ENCODE results near the gene RPTOR.

DNA sequence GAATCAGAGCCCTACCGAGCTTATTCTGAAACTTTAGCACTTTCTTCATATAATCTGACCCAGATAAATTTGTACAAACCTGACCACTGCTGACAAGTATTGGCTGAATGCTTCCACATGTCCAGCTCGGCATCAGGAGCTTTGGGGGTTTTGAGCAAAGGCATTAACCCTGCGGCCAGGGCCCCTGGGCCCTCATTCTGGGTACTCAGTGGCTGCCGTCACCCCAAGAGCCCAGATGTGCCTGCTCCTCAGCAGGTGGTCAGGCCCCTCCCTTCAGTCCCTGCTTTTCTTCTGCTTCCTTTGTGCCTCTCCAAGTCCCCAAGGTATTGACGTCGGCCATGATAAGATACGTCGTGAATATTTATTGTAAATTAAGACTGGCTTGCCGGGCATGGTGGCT lies 399.7 kb downstream of the RPTOR start:
- TF ChIP-seq, protein P1, sequence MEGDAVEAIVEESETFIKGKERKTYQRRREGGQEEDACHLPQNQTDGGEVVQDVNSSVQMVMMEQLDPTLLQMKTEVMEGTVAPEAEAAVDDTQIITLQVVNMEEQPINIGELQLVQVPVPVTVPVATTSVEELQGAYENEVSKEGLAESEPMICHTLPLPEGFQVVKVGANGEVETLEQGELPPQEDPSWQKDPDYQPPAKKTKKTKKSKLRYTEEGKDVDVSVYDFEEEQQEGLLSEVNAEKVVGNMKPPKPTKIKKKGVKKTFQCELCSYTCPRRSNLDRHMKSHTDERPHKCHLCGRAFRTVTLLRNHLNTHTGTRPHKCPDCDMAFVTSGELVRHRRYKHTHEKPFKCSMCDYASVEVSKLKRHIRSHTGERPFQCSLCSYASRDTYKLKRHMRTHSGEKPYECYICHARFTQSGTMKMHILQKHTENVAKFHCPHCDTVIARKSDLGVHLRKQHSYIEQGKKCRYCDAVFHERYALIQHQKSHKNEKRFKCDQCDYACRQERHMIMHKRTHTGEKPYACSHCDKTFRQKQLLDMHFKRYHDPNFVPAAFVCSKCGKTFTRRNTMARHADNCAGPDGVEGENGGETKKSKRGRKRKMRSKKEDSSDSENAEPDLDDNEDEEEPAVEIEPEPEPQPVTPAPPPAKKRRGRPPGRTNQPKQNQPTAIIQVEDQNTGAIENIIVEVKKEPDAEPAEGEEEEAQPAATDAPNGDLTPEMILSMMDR (IDR thresholded peaks at IDR 0.05), result no peak
- no peak for TF ChIP-seq POLR2A (IDR thresholded peaks at IDR 0.05)
